IPS DF 4.7 (cell line): Measurements from ENCODE around the gene PMFBP1.

Experiments
- DNase-seq: peaks from one replicate; pipeline ENCODE4 v3.0.0-alpha.2; 2013; ENCODE audit warnings: low spot score; ENCODE audit errors: extremely low read depth

The PMFBP1 gene, protein sequence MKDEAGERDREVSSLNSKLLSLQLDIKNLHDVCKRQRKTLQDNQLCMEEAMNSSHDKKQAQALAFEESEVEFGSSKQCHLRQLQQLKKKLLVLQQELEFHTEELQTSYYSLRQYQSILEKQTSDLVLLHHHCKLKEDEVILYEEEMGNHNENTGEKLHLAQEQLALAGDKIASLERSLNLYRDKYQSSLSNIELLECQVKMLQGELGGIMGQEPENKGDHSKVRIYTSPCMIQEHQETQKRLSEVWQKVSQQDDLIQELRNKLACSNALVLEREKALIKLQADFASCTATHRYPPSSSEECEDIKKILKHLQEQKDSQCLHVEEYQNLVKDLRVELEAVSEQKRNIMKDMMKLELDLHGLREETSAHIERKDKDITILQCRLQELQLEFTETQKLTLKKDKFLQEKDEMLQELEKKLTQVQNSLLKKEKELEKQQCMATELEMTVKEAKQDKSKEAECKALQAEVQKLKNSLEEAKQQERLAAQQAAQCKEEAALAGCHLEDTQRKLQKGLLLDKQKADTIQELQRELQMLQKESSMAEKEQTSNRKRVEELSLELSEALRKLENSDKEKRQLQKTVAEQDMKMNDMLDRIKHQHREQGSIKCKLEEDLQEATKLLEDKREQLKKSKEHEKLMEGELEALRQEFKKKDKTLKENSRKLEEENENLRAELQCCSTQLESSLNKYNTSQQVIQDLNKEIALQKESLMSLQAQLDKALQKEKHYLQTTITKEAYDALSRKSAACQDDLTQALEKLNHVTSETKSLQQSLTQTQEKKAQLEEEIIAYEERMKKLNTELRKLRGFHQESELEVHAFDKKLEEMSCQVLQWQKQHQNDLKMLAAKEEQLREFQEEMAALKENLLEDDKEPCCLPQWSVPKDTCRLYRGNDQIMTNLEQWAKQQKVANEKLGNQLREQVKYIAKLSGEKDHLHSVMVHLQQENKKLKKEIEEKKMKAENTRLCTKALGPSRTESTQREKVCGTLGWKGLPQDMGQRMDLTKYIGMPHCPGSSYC

DNA sequence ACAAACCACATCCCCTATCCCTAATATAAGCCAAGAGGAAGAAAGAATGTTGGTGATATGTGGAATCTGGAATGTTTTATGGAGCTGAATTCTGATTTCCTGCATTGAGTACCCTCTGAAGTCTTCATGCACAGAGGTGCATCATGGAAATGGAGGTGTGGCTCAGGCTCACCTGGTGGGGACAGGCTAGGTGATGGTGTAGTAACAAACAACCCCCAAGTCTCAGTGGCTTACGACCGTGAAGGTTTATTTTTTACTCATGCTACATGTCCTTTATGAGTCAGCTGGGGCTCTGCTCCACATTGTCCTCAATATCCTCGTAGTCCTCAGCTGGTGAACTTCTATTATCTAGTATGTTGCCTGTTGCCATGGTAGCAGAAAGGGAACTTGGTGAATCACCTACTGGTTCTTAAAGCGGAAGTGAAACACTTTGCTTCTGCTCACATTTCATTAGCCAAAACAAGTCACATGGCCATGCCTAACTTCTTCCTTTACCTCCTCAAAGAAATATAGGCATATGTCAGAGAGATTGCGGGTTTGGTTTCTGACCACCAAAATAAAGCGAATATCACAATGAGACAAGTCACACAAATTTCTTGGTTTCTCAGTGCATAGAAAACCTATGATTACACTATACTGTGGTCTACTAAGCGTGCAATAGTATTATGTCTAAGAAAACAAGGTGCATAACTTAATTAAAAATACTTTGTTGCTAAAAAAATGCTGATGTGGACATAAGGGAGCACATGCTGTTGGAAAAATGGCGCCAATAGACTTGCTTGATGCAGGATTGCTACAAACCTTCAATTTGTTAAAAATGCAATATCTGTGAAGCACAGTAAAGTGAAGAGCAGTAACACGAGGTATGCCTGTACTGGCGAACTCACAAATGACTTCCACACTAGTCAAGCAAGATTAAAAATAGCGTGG is at the start of gene PMFBP1:
Gene PMFBP1 (minus strand): TSS at position 51 of the 930 bp plus-strand sequence. CDS start 947 bp downstream, outside the sequence.
- DNase-seq, result no peak

DNA sequence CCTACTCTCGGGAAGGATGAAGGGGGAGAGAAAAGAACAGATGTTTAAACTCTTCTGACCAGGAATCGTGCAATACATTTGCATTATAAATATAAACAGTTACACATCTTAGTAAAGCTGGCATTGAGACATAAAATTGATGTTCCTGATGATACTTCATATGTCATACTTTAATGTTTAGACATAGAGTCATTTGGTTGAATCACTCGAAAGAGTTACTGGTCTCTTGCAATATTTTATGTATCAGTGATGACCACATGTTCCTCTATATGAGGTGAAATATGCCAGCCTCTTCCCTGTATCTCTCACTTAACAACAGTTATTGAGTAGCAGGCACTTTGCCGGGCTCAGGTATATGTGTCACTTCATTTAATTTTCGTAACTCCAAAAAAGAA is 49.7 kb upstream of the PMFBP1 start:
- DNase-seq, result no peak

- no peak for DNase-seq
These were observed 49.1 kb upstream of the PMFBP1 start for GRCh38 chr16:72220875-72221629.

DNA sequence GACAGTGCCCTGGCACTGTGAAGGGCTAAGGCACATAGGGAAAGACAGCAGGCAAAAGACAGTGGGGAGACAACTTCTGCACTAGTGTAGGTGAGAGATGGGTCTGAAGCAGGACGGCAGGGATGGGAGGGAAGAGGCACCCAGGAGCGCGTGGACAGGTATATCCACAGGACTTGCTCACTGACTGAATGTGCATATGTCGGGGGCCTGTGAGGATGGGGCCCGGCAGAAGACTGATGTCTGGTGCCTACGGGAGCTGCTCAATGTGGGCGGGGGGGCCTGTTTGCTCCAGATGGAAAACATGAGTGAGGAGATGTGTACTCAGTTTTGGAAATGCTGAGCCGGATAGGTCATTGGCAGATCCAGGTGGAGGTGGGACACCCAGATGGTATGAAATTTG is 47.3 kb upstream of the PMFBP1 start:
- DNase-seq, result no peak

GRCh38 chr16:72216767-72217166 is 44.8 kb upstream of the PMFBP1 start:
- DNase-seq, result no peak

GRCh38 chr16:72214821-72215220 is 42.9 kb upstream of the PMFBP1 start:
- no peak for DNase-seq

DNA sequence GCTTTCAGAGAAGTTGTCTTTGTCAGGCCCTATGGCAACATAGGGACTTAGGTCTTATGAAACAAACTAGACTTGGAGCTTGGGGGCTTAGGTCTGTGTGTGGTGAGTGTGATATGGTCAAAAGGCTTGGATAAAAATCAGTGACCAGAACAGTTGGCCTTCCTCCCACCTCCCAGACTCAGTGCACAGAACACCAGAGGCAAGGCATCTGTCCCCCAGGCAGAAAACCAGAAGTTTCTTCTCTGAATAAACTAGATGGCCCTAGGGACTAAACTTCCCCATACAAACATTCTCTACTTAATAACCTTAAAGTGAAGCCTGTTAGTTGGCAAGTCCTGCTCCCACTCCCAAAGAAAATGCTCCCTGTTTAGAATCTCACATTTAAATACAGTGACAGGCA is 39.2 kb upstream of the PMFBP1 start:
- no peak for DNase-seq

- no peak for DNase-seq
These were observed 38.6 kb upstream of the PMFBP1 start for GRCh38 chr16:72210555-72210954.

GRCh38 chr16:72210072-72210471 is 38.1 kb upstream of the PMFBP1 start:
- DNase-seq, result no peak

DNA sequence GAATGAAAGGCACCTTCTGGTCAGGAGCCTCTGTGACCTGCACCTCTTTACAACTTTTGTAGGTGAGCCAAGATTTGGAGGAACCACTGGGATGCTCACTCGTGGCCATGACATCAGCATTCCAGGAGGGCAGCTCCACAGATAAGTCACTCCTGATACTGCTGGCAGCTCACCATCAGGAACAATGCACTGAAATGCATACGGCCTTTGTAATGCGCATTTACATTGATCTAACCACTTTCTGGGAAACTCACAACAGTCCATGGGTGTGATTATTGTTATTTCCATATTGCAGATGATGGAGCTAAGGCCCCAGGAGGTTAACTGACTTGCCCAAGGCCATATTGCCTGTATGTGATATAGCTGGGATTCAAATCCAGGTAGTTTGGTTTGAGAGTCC is 34.3 kb upstream of the PMFBP1 start:
- DNase-seq, result no peak

- no peak for DNase-seq
These were observed 31.4 kb upstream of the PMFBP1 start for GRCh38 chr16:72203401-72203800.

- DNase-seq, result no peak
These were observed 30.1 kb upstream of the PMFBP1 start for GRCh38 chr16:72202014-72202413.

DNA sequence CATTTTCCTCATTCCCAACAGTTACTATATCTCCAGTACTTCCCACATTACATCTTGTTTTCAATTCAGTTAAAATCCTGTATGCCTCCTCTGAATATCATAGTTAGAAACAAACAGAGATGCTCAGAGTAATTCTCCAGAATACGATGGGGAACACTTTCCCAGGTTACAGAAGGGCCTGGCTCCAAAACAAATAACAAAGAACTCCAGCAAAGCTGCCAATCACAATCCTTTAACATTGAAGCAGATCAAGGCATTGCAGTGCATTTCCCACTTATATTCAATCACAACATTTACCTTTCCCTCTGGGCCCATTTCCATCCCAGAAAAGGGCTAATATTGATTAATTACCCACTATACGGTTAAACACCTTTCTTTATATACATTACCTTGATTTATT is 29.4 kb upstream of the PMFBP1 start:
- no peak for DNase-seq

DNA sequence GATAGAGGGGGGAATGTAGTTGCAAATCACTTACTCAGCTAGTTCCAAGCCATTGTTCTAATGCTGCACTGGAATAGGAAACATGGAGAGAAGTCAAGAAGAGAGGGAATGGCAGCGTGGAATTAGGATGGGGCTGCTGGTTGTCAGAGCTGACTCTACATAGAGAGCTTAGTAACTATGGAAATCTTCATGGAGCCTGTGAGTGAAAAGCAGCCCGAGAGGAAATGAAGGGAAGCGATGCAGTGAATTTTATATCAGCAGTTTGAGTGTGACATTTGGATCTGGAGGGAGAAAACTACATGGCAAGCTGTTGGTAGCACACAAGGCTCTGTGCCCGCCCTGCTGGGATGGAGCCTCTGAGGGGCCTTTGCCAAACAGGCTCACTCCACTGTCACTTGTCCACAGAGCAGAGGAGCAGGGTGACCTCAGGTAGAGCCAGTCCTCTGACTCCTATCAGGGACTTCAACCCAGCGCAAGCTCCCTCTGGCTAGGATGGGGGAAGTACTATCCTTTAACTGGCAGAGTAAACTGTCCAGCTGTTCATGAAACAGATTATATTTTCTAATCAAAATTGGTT is 27.9 kb upstream of the PMFBP1 start:
- DNase-seq, result no peak

- no peak for DNase-seq
These were observed 26.8 kb upstream of the PMFBP1 start for GRCh38 chr16:72198771-72199201.

DNA sequence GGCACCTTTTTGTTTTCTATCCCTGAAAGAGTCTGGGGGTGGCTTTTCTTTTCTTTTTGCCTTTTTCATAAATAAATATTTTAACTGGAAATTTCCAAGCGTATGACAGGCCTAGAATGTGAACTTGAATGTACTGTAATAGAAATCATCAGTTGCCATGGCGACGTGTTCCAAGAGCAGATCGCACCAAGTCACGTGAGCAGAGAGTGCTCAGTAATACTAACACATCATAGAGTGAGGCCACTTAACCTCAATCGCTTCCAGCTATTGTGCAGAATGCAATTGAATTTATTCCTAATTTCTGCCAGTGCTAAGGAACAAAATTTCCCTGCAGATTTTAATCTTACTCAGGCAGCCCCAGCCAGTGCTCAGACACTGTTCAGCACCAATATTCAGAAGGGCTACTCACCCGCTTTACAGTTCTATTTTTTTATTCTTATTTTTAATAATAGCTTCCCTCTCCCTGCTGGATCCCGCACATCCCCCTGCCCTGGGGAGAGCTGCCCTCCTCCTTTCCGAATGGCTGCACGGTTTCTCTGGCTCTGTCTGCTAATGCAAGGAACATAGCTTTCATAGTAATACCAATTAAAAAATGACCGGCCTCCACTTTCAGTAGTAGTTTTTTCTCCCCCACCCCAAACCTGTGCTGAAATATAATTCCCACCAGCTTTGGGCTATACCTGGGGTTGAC is 26.2 kb upstream of the PMFBP1 start:
- DNase-seq, result no peak

DNA sequence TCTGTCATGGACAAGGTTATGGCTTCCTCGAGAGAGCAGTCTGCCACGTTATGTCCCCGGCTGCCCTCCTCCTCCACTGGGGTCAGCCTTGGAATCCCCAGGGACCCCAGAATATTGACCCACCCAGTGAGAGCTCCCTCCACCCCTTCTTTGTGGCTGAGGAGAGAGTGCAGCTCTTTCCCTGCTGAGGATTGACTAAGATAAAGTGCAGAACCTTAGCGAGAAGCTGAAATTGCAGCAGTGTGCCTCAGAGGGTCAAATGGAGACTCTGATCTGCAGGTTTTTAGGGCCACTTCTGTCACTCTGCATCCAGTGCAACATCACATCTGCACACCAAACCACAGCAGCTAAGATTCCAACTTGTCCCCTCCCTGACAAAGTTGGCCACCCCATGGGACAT is 25.6 kb upstream of the PMFBP1 start:
- no peak for DNase-seq

DNA sequence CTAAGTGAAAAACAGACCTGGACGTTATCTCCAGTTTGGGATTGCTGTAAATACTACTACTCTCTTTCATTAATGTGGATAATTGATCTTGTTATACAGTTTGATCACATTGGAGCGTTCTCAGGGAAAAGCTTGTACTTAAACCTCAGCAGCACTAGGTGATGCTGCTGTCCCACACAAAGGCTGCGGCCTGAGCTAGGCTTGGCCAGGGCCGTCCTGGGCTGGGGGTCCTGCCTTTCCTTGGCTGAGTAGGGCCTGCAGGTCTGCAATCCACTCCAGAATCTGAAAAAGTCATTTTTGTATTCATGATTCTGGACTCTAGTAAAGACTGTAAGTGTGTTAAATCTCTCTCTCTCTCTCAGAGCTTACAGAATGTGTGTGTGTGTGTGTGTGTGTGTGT is 23.7 kb upstream of the PMFBP1 start:
- DNase-seq, result no peak

GRCh38 chr16:72191551-72191950 is 19.6 kb upstream of the PMFBP1 start:
- DNase-seq, result no peak
